HG03196 (cell line): Measurements from ENCODE around the gene CALML6.
"Not testable (repeated sequence)": the region's sequence is repeated elsewhere in the genome, so short reads cannot be mapped to it uniquely, and the experiment has no call there.

Experiments used
- ATAC-seq: cut with Tn5 transposase; IDR thresholded peaks from one replicate; pipeline ENCODE4 v1.9.1; 2021; ENCODE audit not compliant: unreplicated experiment

Gene CALML6

GRCh38 chr1:1922956-1923833 is 8.1 kb downstream of the CALML6 start:
- ATAC-seq: no peak

- no peak for ATAC-seq
Observed at GRCh38 chr1:1924386-1924785, 9.3 kb downstream of the CALML6 start.

GRCh38 chr1:1924849-1925248 is 9.8 kb downstream of the CALML6 start:
- ATAC-seq: no peak

GRCh38 chr1:1925437-1926345 is 10.6 kb downstream of the CALML6 start:
- no peak for ATAC-seq

GRCh38 chr1:1926346-1926811 is 11.3 kb downstream of the CALML6 start:
- ATAC-seq: no peak

- ATAC-seq: no peak
Observed at GRCh38 chr1:1926886-1927660, 12.0 kb downstream of the CALML6 start.

- no peak for ATAC-seq
Observed at GRCh38 chr1:1927751-1928150, 12.7 kb downstream of the CALML6 start.

- ATAC-seq: no peak
Observed at GRCh38 chr1:1928231-1929101, 13.4 kb downstream of the CALML6 start.

GRCh38 chr1:1929102-1929638 is 14.1 kb downstream of the CALML6 start:
- no peak for ATAC-seq

GRCh38 chr1:1929639-1930545 is 14.8 kb downstream of the CALML6 start:
- ATAC-seq: no peak

- not testable (repeated sequence) for ATAC-seq
Observed at GRCh38 chr1:1934848-1935247, 19.8 kb downstream of the CALML6 start.

- ATAC-seq: no peak
Observed at GRCh38 chr1:1937061-1937460, 22.0 kb downstream of the CALML6 start.

GRCh38 chr1:1937549-1938275 is 22.7 kb downstream of the CALML6 start:
- ATAC-seq: no peak

GRCh38 chr1:1938276-1938573 is 23.2 kb downstream of the CALML6 start:
- ATAC-seq: no peak

- ATAC-seq: no peak
Observed at GRCh38 chr1:1938613-1939295, 23.7 kb downstream of the CALML6 start.

GRCh38 chr1:1939296-1940122 is 24.4 kb downstream of the CALML6 start:
- ATAC-seq: no peak

- ATAC-seq: no peak
Observed at GRCh38 chr1:1940123-1940425, 25.0 kb downstream of the CALML6 start.
